DMS153 treated with DMSO at 0.1 percent for 48 hours (cell line): ENCODE measurements around the gene CLIC3.
A peak's percentile ranks its signal among the peaks of the same experiment; 100 is the strongest.
"Not testable (repeated sequence)": the region's sequence is repeated elsewhere in the genome, so short reads cannot be mapped to it uniquely, and the experiment has no call there.

ENCODE experiments used
- DNase-seq: peaks from one replicate; lab custom pipeline; 2025; ENCODE audit not compliant: unreplicated experiment; lab: John Stamatoyannopoulos, UW

Gene CLIC3

GRCh38 chr9:137004285-137004684, 7.9 kb upstream of the CLIC3 start:
- not testable (repeated sequence) for DNase-seq

- no peak for DNase-seq
These were observed 6.3 kb upstream of the CLIC3 start for GRCh38 chr9:137002646-137003041.

GRCh38 chr9:137001857-137002645, 5.7 kb upstream of the CLIC3 start:
- DNase-seq, result no peak

- DNase-seq, result no peak
These were observed 4.0 kb upstream of the CLIC3 start for GRCh38 chr9:137000177-137000930.

- no peak for DNase-seq
These were observed 1.5 kb upstream of the CLIC3 start for GRCh38 chr9:136997830-136998234.

- no peak for DNase-seq
These were observed 1.0 kb upstream of the CLIC3 start for GRCh38 chr9:136997371-136997770.

- no peak for DNase-seq
These were observed 526 bp downstream of the CLIC3 start for GRCh38 chr9:136995772-136996311.

- no peak for DNase-seq
These were observed 1.0 kb downstream of the CLIC3 start for GRCh38 chr9:136995362-136995761.

GRCh38 chr9:136994888-136995230, 1.5 kb downstream of the CLIC3 start:
- no peak for DNase-seq

GRCh38 chr9:136994180-136994887, 2.0 kb downstream of the CLIC3 start:
- DNase-seq, result no peak

GRCh38 chr9:136992819-136993369, 3.5 kb downstream of the CLIC3 start:
- no peak for DNase-seq

- peak; percentile 78 for DNase-seq
These were observed 4.2 kb downstream of the CLIC3 start, which contains the start of gene PAXX for GRCh38 chr9:136991993-136992818. PAXX (plus strand) TSS chr9:136992422; CDS start chr9:136992444, 22 bp downstream.

GRCh38 chr9:136990242-136990911, 6.0 kb downstream of the CLIC3 start:
- DNase-seq, result peak; percentile 56

- no peak for DNase-seq
These were observed 7.5 kb downstream of the CLIC3 start for GRCh38 chr9:136988872-136989271.

GRCh38 chr9:136985853-136986252, 10.5 kb downstream of the CLIC3 start:
- DNase-seq, result no peak

- DNase-seq, result no peak
These were observed 11.3 kb downstream of the CLIC3 start for GRCh38 chr9:136985027-136985602.

GRCh38 chr9:136984464-136985026, 11.8 kb downstream of the CLIC3 start:
- no peak for DNase-seq

- no peak for DNase-seq
These were observed 12.6 kb downstream of the CLIC3 start for GRCh38 chr9:136983656-136984314.
